K562 treated with DMSO at 1 percent for 12 hours (cell line): ENCODE data around the gene NIPAL3. TPM values are rescaled to one million over a fixed set of nuclear protein-coding genes. Genes with fewer than 3 reads are reported as not detected.

ENCODE experiments used
- total RNA-seq: library from RNA; unstranded; fragments of 300-600 nt; gene quantifications from 2 replicates; pipeline ENCODE4 v1.2.3, GENCODE V29; 2022; ENCODE audit not compliant: insufficient read depth

The NIPAL3 gene
- 10.2 and 31.5 TPM in 2 replicates for total RNA-seq

GRCh38 chr1:24415334-24415909, at the start of gene NIPAL3:
Gene NIPAL3, plus strand, starts transcription at chr1:24415802. Its CDS starts 3,746 bp downstream, at chr1:24419548.

GRCh38 chr1:24413350-24414163, 2.0 kb upstream of the NIPAL3 start, which contains the start of gene STPG1:
Gene STPG1, minus strand, starts transcription at chr1:24413782. Its CDS starts 12,394 bp downstream, at chr1:24401388.

GRCh38 chr1:24502709-24503058, 87.1 kb downstream of the NIPAL3 start, which contains the start of gene RCAN3:
Gene RCAN3, plus strand, starts transcription at chr1:24502836. Its CDS starts 11,537 bp downstream, at chr1:24514373.

Other genes starting within 250 kb of the NIPAL3 start
- gene IFNLR1, start 228.5 kb upstream of the NIPAL3 start, total RNA-seq, result not detected in 2 replicates
- gene GRHL3, start 96.4 kb upstream of the NIPAL3 start, total RNA-seq, result not detected in 2 replicates
- 4.6 and 10.0 TPM in 2 replicates for gene STPG1, start 2.0 kb upstream of the NIPAL3 start, total RNA-seq
- gene RCAN3, start 87.0 kb downstream of the NIPAL3 start, total RNA-seq, result 1.0 and 3.5 TPM in 2 replicates
- gene NCMAP, start 140.3 kb downstream of the NIPAL3 start, total RNA-seq, result not detected in 2 replicates
- gene SRRM1, start 227.5 kb downstream of the NIPAL3 start, total RNA-seq, result 20.9 and 125 TPM in 2 replicates